Colonic mucosa (tissue), 4 donors: ENCODE measurements around the gene PKDREJ. TPM values are rescaled to one million over a fixed set of nuclear protein-coding genes. Genes with fewer than 3 reads are reported as not detected.

Source experiments
- DNase-seq: peaks from one replicate; pipeline ENCODE4 v3.0.0-alpha.2; 2020
- H3K27ac ChIP-seq: fragments of 200-600 bp; one replicate; pipeline ENCODE4 v1.8.0; 2021
- H3K27me3 ChIP-seq: fragments of 200-600 bp; one replicate; pipeline ENCODE4 v1.8.0; 2021
- H3K36me3 ChIP-seq: fragments of 200-600 bp; one replicate; pipeline ENCODE4 v1.8.0; 2021
- H3K4me1 ChIP-seq: fragments of 200-600 bp; one replicate; pipeline ENCODE4 v1.8.0; 2021; ENCODE audit warnings: mild to moderate bottlenecking
- H3K4me3 ChIP-seq: fragments of 200-600 bp; one replicate; pipeline ENCODE4 v1.8.0; 2021
- H3K9ac ChIP-seq, 2 donors: one replicate each; pipeline ENCODE4 v1.7.0; 2013; ENCODE audit warnings: control low read depth in 2 of 2, low read depth in 2 of 2, low read length in 2 of 2
- H3K9me3 ChIP-seq: fragments of 200-600 bp; one replicate; pipeline ENCODE4 v1.8.0; 2021
- intact Hi-C: fragments of 100-400 bp; cut with DNase I; formaldehyde crosslinking; loops from one replicate; pipeline ENCODE4 v1.14.1; 2022
- total RNA-seq, 2 donors: library from RNA; stranded (reverse); fragmentation: NEBNext Ultra II Directional in 1 of 2; extraction: Animal tissue kit (Norgen Biotek cat#: 25700) in 1 of 2; gene quantifications; one replicate each; pipeline ENCODE4 v1.2.1, GENCODE V29; 2021
- TF ChIP-seq, protein P1 (sequence below): fragments of 200-600 bp; IDR thresholded peaks from one replicate; pipeline ENCODE4 v1.8.0; 2022; ENCODE audit warnings: antibody characterized with exemption, mild to moderate bottlenecking
- donor health status: healthy.
- donor health status: DM: no; HTN: no; CAD: no.
- donor health status: DM: no; HTN: no; CAD: no.

PKDREJ gene
- total RNA-seq, 2 donors from 2014 or later, result 0.32 to 1.1 TPM

DNA sequence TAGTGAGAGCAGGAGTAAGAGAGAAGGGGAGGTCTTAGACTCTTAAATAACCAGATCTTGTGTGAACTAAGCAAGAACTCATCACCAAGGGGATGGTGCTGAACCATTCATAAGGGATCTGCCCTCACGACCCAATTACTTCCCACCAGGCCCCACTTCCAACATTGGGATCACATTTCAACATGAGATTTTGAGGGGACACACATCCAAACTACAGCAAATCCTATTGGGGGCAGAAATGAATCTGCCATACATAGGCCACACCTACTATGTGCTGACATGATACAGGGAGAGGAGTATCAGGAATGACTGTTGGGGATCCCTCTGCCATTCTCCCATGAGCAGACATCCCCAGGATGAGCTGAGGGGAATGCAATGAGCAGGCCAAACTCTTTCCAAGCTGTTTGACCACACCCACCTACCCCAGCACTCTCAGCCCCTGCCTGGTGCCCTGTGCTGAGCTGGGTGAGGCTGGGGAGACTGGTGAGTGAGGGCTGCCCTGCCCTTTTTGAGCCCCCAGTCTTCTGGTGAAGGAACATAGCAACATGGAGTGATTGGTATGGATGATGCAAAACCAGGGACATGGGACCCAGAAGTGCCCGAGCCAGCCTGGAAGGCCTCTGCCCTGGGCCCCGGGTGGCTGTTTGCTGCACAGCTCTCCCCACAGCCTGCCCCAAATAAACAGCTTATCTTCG lies 32.3 kb upstream of the PKDREJ start:
- Histone ChIP-seq H3K4me1 (peaks cover 17% of the 10 kb centered on the region), H3K27me3 (no peaks in the 10 kb centered on the region), H3K27ac (peak overlapping the region; percentile 95), H3K9ac (peak overlapping the region in 1 of 2 donors; percentile 86), H3K9me3 (no peaks in the 10 kb centered on the region), H3K36me3 (no peaks in the 10 kb centered on the region), H3K4me3 (peak overlapping the region; percentile 78)
- intact Hi-C loops, result loop anchor here (5.0 kb wide), 1 partner anchor 48 kb away; no protein-coding TSS in a partner anchor
- no peak for DNase-seq
- TF ChIP-seq, protein P1, sequence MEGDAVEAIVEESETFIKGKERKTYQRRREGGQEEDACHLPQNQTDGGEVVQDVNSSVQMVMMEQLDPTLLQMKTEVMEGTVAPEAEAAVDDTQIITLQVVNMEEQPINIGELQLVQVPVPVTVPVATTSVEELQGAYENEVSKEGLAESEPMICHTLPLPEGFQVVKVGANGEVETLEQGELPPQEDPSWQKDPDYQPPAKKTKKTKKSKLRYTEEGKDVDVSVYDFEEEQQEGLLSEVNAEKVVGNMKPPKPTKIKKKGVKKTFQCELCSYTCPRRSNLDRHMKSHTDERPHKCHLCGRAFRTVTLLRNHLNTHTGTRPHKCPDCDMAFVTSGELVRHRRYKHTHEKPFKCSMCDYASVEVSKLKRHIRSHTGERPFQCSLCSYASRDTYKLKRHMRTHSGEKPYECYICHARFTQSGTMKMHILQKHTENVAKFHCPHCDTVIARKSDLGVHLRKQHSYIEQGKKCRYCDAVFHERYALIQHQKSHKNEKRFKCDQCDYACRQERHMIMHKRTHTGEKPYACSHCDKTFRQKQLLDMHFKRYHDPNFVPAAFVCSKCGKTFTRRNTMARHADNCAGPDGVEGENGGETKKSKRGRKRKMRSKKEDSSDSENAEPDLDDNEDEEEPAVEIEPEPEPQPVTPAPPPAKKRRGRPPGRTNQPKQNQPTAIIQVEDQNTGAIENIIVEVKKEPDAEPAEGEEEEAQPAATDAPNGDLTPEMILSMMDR, result no peak

DNA sequence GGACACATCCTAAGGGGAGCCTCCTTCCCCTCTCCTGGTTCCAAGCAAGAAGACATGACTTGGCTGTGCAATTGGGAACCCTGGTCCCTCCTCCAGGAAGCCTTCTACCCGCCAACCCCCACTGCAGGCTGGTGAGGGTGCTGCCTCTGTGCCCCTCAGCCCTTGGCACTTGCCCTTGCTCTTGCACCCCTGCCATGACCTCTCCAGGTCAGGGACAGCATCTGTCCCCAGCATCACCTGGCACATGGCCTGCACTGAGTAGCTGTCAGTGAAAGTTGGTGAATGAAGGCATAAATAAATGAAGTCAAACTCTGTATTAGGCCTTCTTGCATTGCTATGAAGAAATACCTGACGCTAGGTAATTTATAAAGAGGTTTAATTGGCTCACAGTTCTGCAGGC lies 31.6 kb upstream of the PKDREJ start:
- intact Hi-C loops, result loop anchor here (5.0 kb wide), 1 partner anchor 47 kb away; no protein-coding TSS in a partner anchor
- DNase-seq, result no peak
- no peaks in the 10 kb centered on the region for H3K36me3 ChIP-seq

DNA sequence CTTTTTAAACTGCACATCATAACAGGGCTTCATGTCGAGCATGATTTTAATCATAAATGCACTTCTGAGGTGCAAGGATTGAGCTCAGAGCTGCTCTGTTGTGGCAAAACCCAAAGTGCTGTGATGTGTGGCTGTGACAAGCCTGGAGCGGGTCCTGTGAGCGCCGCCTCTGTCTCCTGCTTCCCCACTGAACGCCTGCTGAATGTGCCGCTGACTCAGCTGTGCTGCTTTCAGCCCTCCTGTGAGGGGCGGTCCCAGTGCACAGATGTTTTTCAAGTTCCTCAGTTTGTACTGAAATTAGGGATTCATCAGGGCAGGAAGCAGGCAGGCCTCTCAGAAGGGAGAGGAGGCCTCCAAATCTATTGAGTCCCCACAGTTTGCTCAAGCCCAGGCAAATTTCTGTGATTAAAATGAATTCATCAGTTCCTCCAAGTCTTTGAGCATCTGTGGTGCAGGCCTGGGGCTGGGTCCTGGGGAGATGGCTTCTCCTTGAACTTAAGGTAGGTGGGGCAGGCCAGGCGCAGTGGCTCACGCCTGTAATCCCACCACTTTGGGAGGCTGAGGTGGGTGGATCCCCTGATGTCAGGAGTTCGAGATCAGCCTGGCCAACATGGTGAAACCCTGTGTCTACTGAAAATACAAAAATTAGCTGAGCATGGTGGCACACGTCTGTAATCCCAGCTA lies 30.6 kb upstream of the PKDREJ start:
- H3K27me3 ChIP-seq, result no peaks in the 10 kb centered on the region
- no peak overlapping the region for H3K4me3 ChIP-seq
- no peak for DNase-seq
- H3K27ac ChIP-seq, result no peak overlapping the region
- no peaks in the 10 kb centered on the region for H3K36me3 ChIP-seq
- TF ChIP-seq, protein P1, result no peak
- H3K4me1 ChIP-seq, result peaks cover 17% of the 10 kb centered on the region
- H3K9ac ChIP-seq, result no peak overlapping the region
- intact Hi-C loops, result no loop called here
- H3K9me3 ChIP-seq, result no peaks in the 10 kb centered on the region

More for the DNA sequence above, 31.6 kb upstream of the PKDREJ start:
- H3K9ac ChIP-seq, result no peak overlapping the region
- H3K9me3 ChIP-seq, result no peaks in the 10 kb centered on the region
- H3K4me1 ChIP-seq, result peaks cover 17% of the 10 kb centered on the region
- no peaks in the 10 kb centered on the region for H3K27me3 ChIP-seq
- TF ChIP-seq, protein P1, result no peak
- H3K27ac ChIP-seq, result no peak overlapping the region
- H3K4me3 ChIP-seq, result no peak overlapping the region

DNA sequence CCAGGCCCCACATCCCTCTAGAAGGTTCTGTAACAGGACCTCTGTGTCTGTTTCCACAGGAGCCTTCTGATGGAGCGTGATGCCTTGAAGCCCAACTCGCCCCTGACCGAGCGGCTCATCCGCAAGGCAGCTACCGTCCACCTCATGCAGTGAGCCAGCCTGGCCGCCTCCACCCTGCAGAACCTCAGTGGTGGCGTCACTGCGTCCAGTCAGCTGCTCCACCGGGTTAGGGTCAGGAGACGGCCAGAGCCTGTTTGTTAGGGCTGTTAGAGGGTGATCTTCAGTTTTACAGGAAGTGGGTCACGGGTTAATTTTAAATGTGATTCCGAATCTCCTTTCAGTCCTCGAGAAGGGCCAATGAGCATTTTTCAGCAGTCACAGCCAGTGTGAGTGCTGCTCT lies 29.6 kb upstream of the PKDREJ start:
- TF ChIP-seq, protein P1, result no peak
- no peaks in the 10 kb centered on the region for H3K36me3 ChIP-seq
- DNase-seq, result no peak
- no peak overlapping the region for H3K4me3 ChIP-seq
- H3K9ac ChIP-seq, result no peak overlapping the region
- H3K27me3 ChIP-seq, result no peaks in the 10 kb centered on the region
- peaks cover 17% of the 10 kb centered on the region for H3K4me1 ChIP-seq
- intact Hi-C loops, result no loop called here
- no peak overlapping the region for H3K27ac ChIP-seq
- H3K9me3 ChIP-seq, result no peaks in the 10 kb centered on the region

DNA sequence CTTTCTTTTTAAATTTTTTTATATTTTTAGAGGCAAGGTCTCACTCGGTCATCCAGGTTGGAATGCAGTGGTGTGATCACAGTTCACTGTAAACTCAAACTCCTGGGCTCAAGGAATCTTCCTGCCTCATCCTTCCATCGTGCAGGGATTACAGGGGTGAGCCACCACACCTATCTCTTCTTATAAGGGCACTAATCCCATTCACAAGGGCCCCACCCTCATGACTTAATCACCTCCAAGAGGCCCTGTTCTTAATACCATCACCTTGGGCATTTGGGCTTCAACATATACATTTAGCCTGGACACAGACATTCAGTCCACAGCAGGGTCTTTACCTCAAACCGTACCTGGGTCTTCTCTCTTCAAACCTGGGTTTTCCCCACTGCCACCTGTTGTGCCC lies 29.0 kb upstream of the PKDREJ start:
- Histone ChIP-seq H3K36me3 (no peaks in the 10 kb centered on the region), H3K27me3 (no peaks in the 10 kb centered on the region), H3K9ac (no peak overlapping the region), H3K9me3 (no peaks in the 10 kb centered on the region), H3K4me1 (peaks cover 13% of the 10 kb centered on the region), H3K4me3 (no peak overlapping the region), H3K27ac (no peak overlapping the region)
- TF ChIP-seq, protein P1, result no peak
- intact Hi-C loops, result no loop called here
- DNase-seq, result no peak
